SK-N-MC (cell line): ENCODE measurements around the gene TDRD12.

Experiments
- EZH2 ChIP-seq: fragments of 200-600 bp; sonication (generic); IDR thresholded peaks from one replicate; pipeline ENCODE4 v1.6.1; 2017; ENCODE audit warnings: antibody characterized with exemption
- FOXP2 ChIP-seq: optimal IDR thresholded peaks from 2 replicates; pipeline ENCODE3; 2011; ENCODE audit warnings: mild to moderate bottlenecking, moderate library complexity; ENCODE audit not compliant: insufficient read depth; ENCODE audit errors: extremely low read length, control extremely low read depth
- POLR2AphosphoS5 ChIP-seq: IDR thresholded peaks from 2 replicates; pipeline ENCODE4 v1.6.1; 2012; ENCODE audit warnings: mild to moderate bottlenecking, low read depth, low read length, borderline replicate concordance

GRCh38 chr19:32779082-32779481, 59.5 kb downstream of the TDRD12 start:
- no peak for TF ChIP-seq EZH2
- TF ChIP-seq POLR2AphosphoS5: no peak
- TF ChIP-seq FOXP2: no peak
